ENCODE measurements around the gene KCNJ15. TPM values are rescaled to one million over a fixed set of nuclear protein-coding genes. Genes with fewer than 3 reads are reported as not detected.

KCNJ15 gene
- total and polyA plus RNA-seq, 2 of the 4 experiments (the other 2 are of a cell fraction) = under 0.01 to 0.07 TPM

- no peak overlapping the region for H3K18ac ChIP-seq (ENCODE audit: low read depth, low read length)
- H2AK9ac ChIP-seq (replicated peaks; ENCODE audit: low read depth, low read length, poor library complexity) = no peak overlapping the region
- no peak for TF ChIP-seq ELK1 (IDR thresholded peaks at IDR 0.05; ENCODE audit: borderline replicate concordance, low read depth, low read length)
- no peak for TF ChIP-seq BHLHE40 (IDR thresholded peaks at IDR 0.05; ENCODE audit: low read depth, low read length)
- TF ChIP-seq MAFK (IDR thresholded peaks at IDR 0.05; ENCODE audit: low read depth, low read length) = no peak
- no peak for TF ChIP-seq SMC3 (IDR thresholded peaks at IDR 0.05; ENCODE audit: low read depth, low read length)
- TF ChIP-seq RAD21 (IDR thresholded peaks at IDR 0.05; ENCODE audit: low read length) = no peak
- TF ChIP-seq POLR2A (IDR thresholded peaks at IDR 0.05; ENCODE audit: low read depth, low read length) = no peak
- no peak for TF ChIP-seq MAZ (IDR thresholded peaks at IDR 0.05; ENCODE audit: borderline replicate concordance, low read depth, low read length)
- no peak for TF ChIP-seq RCOR1 (IDR thresholded peaks at IDR 0.05; ENCODE audit: insufficient replicate concordance, low read length)
- TF ChIP-seq, protein P1, sequence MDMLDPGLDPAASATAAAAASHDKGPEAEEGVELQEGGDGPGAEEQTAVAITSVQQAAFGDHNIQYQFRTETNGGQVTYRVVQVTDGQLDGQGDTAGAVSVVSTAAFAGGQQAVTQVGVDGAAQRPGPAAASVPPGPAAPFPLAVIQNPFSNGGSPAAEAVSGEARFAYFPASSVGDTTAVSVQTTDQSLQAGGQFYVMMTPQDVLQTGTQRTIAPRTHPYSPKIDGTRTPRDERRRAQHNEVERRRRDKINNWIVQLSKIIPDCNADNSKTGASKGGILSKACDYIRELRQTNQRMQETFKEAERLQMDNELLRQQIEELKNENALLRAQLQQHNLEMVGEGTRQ (IDR thresholded peaks at IDR 0.05; ENCODE audit: low read depth, low read length) = no peak
- TF ChIP-seq FOS (IDR thresholded peaks at IDR 0.05; ENCODE audit: low read depth, low read length) = no peak
- no peak for TF ChIP-seq RFX5 (IDR thresholded peaks at IDR 0.05; ENCODE audit: low read depth, low read length)
- TF ChIP-seq, protein P2, sequence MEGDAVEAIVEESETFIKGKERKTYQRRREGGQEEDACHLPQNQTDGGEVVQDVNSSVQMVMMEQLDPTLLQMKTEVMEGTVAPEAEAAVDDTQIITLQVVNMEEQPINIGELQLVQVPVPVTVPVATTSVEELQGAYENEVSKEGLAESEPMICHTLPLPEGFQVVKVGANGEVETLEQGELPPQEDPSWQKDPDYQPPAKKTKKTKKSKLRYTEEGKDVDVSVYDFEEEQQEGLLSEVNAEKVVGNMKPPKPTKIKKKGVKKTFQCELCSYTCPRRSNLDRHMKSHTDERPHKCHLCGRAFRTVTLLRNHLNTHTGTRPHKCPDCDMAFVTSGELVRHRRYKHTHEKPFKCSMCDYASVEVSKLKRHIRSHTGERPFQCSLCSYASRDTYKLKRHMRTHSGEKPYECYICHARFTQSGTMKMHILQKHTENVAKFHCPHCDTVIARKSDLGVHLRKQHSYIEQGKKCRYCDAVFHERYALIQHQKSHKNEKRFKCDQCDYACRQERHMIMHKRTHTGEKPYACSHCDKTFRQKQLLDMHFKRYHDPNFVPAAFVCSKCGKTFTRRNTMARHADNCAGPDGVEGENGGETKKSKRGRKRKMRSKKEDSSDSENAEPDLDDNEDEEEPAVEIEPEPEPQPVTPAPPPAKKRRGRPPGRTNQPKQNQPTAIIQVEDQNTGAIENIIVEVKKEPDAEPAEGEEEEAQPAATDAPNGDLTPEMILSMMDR (conservative IDR thresholded peaks at IDR 0.05; ENCODE audit: low read depth, low read length) = no peak
- no peak for TF ChIP-seq CEBPB (IDR thresholded peaks at IDR 0.05; ENCODE audit: low read depth, low read length)
- TF ChIP-seq NFE2L2 (IDR thresholded peaks at IDR 0.05; ENCODE audit: low read depth, low read length) = no peak
- no peak for TF ChIP-seq CHD1 (IDR thresholded peaks at IDR 0.05; ENCODE audit: low read depth, low read length)
- no peak for TF ChIP-seq MXI1 (IDR thresholded peaks at IDR 0.05; ENCODE audit: borderline replicate concordance, low read depth, low read length)
- H3K27ac ChIP-seq (ENCODE audit: insufficient read depth, low read length) = no peak overlapping the region
- no peak overlapping the region for H2BK5ac ChIP-seq (ENCODE audit: low read depth, low read length, poor library complexity, severe bottlenecking)
- H3K9me1 ChIP-seq (ENCODE audit: insufficient read depth, low read length) = no peaks in the 10 kb centered on the region
- no peak overlapping the region for H4K8ac ChIP-seq (ENCODE audit: low read depth in 2 of 2, low read length in 2 of 2)
- no peak overlapping the region for H2BK15ac ChIP-seq (ENCODE audit: low read depth, low read length)
- dilution Hi-C loops (cut with HindIII; ENCODE audit: low sequenced_read_pairs, unreplicated experiment) (loop anchor here (25.0 kb wide), 1 partner anchor 141 kb away; no protein-coding TSS in a partner anchor), intact Hi-C loops (cut with micrococcal nuclease) (no loop called here), in situ Hi-C loops (cut with MboI; ENCODE audit: low sequenced_read_pairs) (no loop called here)
- peaks cover 28% of the 10 kb centered on the region for H3K9me3 ChIP-seq (ENCODE audit: control insufficient read depth, insufficient read depth, low read length)
- no peak overlapping the region for H2AFZ ChIP-seq (replicated peaks; ENCODE audit: low read length, poor library complexity)
- no peak overlapping the region for H2BK20ac ChIP-seq (ENCODE audit: low read depth, low read length)
- no peaks in the 10 kb centered on the region for H3K4me1 ChIP-seq (ENCODE audit: control insufficient read depth, insufficient read depth, low read length)
- no peak overlapping the region for H3K23ac ChIP-seq (ENCODE audit: low read depth, low read length)
- H4K91ac ChIP-seq (ENCODE audit: insufficient read depth, low read depth, low read length) = no peak overlapping the region
- H3K36me3 ChIP-seq (ENCODE audit: control insufficient read depth, insufficient read depth, low read length) = no peaks in the 10 kb centered on the region
- ChIA-PET CTCF (no interaction called here), POLR2A (ENCODE audit: unreplicated experiment) (no interaction called here)
- H3K4me3 ChIP-seq (ENCODE audit: insufficient read depth, low read depth, low read length) = no peak overlapping the region
- H3K27me3 ChIP-seq (ENCODE audit: control insufficient read depth, insufficient read depth, low read length) = no peaks in the 10 kb centered on the region
- DNase-seq (no peak), ATAC-seq (ENCODE audit: low read depth) (no peak)
- H4K20me1 ChIP-seq (ENCODE audit: insufficient read depth, low read length) = no peaks in the 10 kb centered on the region
- H3K4ac ChIP-seq (ENCODE audit: low read depth, low read length) = no peak overlapping the region
- no peak overlapping the region for H3K14ac ChIP-seq (replicated peaks; ENCODE audit: low read depth, low read length)
- H3K56ac ChIP-seq (ENCODE audit: extremely low read depth, insufficient read depth, low read length) = no peak overlapping the region
- H3K4me2 ChIP-seq (ENCODE audit: low read depth, low read length) = no peak overlapping the region
- H4K5ac ChIP-seq (ENCODE audit: low read depth, low read length) = no peak overlapping the region
- no CpG with 5 or more reads among the region's 1 CpG for WGBS, 2 experiments (ENCODE audit: extremely low coverage in 2 of 2, insufficient read length in 1 of 2)
- no peak overlapping the region for H3K9ac ChIP-seq (ENCODE audit: low read depth, low read length)
- no TSS peak for BruUV-seq (replicated peaks)
- no peaks in the 10 kb centered on the region for H3K79me1 ChIP-seq (ENCODE audit: low read depth in 1 of 2, low read length in 2 of 2)
- H2AK5ac ChIP-seq (ENCODE audit: low read depth, low read length) = no peak overlapping the region
- H2BK120ac ChIP-seq (ENCODE audit: low read depth, low read length) = no peak overlapping the region
Observed at GRCh38 chr21:38221594-38221993, 35.2 kb upstream of the KCNJ15 start.

All from IMR-90 (cell line).